HEK293 (cell line): Measurements from ENCODE around the gene NAALAD2.

Source experiments
- CTCF ChIP-seq: fragments of 450-650 bp; formaldehyde crosslinking; IDR thresholded peaks from 2 replicates; pipeline ENCODE4 v1.5.1; 2016; ENCODE audit warnings: missing biosample characterization, missing genetic modification characterization
- KLF9 ChIP-seq: fragments of 450-650 bp; formaldehyde crosslinking; IDR thresholded peaks from 2 replicates; pipeline ENCODE4 v1.5.1; 2016; ENCODE audit warnings: missing biosample characterization, missing genetic modification characterization, low read depth
- MEIS1 ChIP-seq: sonication (generic); formaldehyde crosslinking; IDR thresholded peaks from 2 replicates; pipeline ENCODE4 v1.8.1; 2022; ENCODE audit warnings: missing genetic modification reagents, mild to moderate bottlenecking, borderline replicate concordance
- PATZ1 ChIP-seq: fragments of 450-650 bp; formaldehyde crosslinking; IDR thresholded peaks from 2 replicates; pipeline ENCODE4 v1.5.1; 2016; ENCODE audit warnings: missing biosample characterization, missing genetic modification characterization
- REST ChIP-seq: fragments of 450-650 bp; formaldehyde crosslinking; IDR thresholded peaks from 2 replicates; pipeline ENCODE4 v1.5.1; 2016; ENCODE audit warnings: missing biosample characterization, missing genetic modification characterization
- SP3 ChIP-seq: fragments of 450-650 bp; formaldehyde crosslinking; IDR thresholded peaks from 2 replicates; pipeline ENCODE4 v1.5.1; 2016; ENCODE audit warnings: missing biosample characterization, missing genetic modification characterization
- YY1 ChIP-seq: fragments of 450-650 bp; formaldehyde crosslinking; IDR thresholded peaks from 2 replicates; pipeline ENCODE4 v1.5.1; 2018; ENCODE audit warnings: missing biosample characterization, missing genetic modification characterization
- ZBTB49 ChIP-seq: fragments of 450-650 bp; formaldehyde crosslinking; IDR thresholded peaks from 2 replicates; pipeline ENCODE4 v1.5.1; 2016; ENCODE audit warnings: missing biosample characterization, missing genetic modification characterization, low read depth
- ZFP3 ChIP-seq: fragments of 450-650 bp; formaldehyde crosslinking; IDR thresholded peaks from 2 replicates; pipeline ENCODE4 v1.5.1; 2016; ENCODE audit warnings: low read depth, missing biosample characterization, missing genetic modification characterization
- ZFP37 ChIP-seq: fragments of 450-650 bp; formaldehyde crosslinking; IDR thresholded peaks from 2 replicates; pipeline ENCODE4 v1.5.1; 2016; ENCODE audit warnings: missing biosample characterization, missing genetic modification characterization
- ZNF114 ChIP-seq: fragments of 450-650 bp; formaldehyde crosslinking; IDR thresholded peaks from 2 replicates; pipeline ENCODE4 v1.5.0; 2017; ENCODE audit warnings: missing biosample characterization, missing genetic modification characterization
- ZNF514 ChIP-seq: fragments of 450-650 bp; formaldehyde crosslinking; IDR thresholded peaks from 2 replicates; pipeline ENCODE4 v1.5.1; 2016; ENCODE audit warnings: missing biosample characterization, missing genetic modification characterization
- ZNF558 ChIP-seq: fragments of 450-650 bp; formaldehyde crosslinking; IDR thresholded peaks from 2 replicates; pipeline ENCODE4 v1.5.1; 2016; ENCODE audit warnings: missing biosample characterization, missing genetic modification characterization
- ZNF626 ChIP-seq: fragments of 450-650 bp; sonication (Bioruptor Pico); formaldehyde crosslinking; IDR thresholded peaks from 2 replicates; pipeline ENCODE4 v1.5.1; 2018; ENCODE audit warnings: missing biosample characterization, missing genetic modification characterization, inconsistent platforms

GRCh38 chr11:90197377-90197776, 62.9 kb downstream of the NAALAD2 start:
- TF ChIP-seq ZBTB49 (tag by site-specific recombination) (no peak), ZNF114 (no peak), SP3 (tag by site-specific recombination) (no peak), ZNF514 (no peak), MEIS1 (CRISPR knock-in tag) (no peak), YY1 (no peak), ZFP37 (tag by site-specific recombination) (no peak), REST (tag by site-specific recombination) (no peak), CTCF (tag by site-specific recombination) (no peak), ZNF626 (no peak), ZFP3 (no peak), PATZ1 (tag by site-specific recombination) (no peak), KLF9 (no peak), ZNF558 (no peak)
